Neural cell (in vitro differentiated cells): ENCODE measurements around the gene FNDC7. TPM values are rescaled to one million over a fixed set of nuclear protein-coding genes. Genes with fewer than 3 reads are reported as not detected.

ENCODE experiments used
- H2AFZ ChIP-seq: fragments of 200-600, 300-800 bp; sonication (generic), shearing (Covaris generic); 2 replicates; pipeline ENCODE4 v1.6.0; 2014; ENCODE audit warnings: low read depth, mild to moderate bottlenecking, antibody characterized with exemption, low read length, moderate library complexity
- H3F3A ChIP-seq: fragments of 200-600 bp; shearing (Covaris generic); 2 replicates; pipeline ENCODE4 v1.6.1; 2016; ENCODE audit warnings: mild to moderate bottlenecking, moderate library complexity, mixed read lengths, antibody characterized with exemption, low read length; ENCODE audit not compliant: insufficient read depth, poor library complexity, severe bottlenecking
- H3K27ac ChIP-seq: fragments of 200-600, 300-800 bp; sonication (generic), shearing (Covaris generic); 2 replicates; pipeline ENCODE4 v1.5.1; 2014; ENCODE audit warnings: mild to moderate bottlenecking, low read length, moderate library complexity
- H3K27me3 ChIP-seq: fragments of 300-800, 200-600 bp; sonication (generic), shearing (Covaris generic); 2 replicates; pipeline ENCODE4 v1.6.0; 2014; ENCODE audit warnings: mild to moderate bottlenecking, low read depth, low read length, moderate library complexity; ENCODE audit not compliant: insufficient read depth
- H3K36me3 ChIP-seq: fragments of 300-800, 200-600 bp; sonication (generic), shearing (Covaris generic); 2 replicates; pipeline ENCODE4 v1.5.1; 2014; ENCODE audit warnings: mild to moderate bottlenecking, antibody characterized with exemption, low read length, moderate library complexity; ENCODE audit not compliant: insufficient read depth
- H3K4me2 ChIP-seq: fragments of 300-800, 200-600 bp; sonication (generic), shearing (Covaris generic); 2 replicates; pipeline ENCODE4 v1.6.0; 2014; ENCODE audit warnings: mild to moderate bottlenecking, low read length
- H3K4me3 ChIP-seq: fragments of 300-800, 200-600 bp; sonication (generic), shearing (Covaris generic); 2 replicates; pipeline ENCODE4 v1.5.1; 2014; ENCODE audit warnings: mild to moderate bottlenecking, low read length, moderate library complexity
- H3K79me2 ChIP-seq: fragments of 200-600 bp; shearing (Covaris generic); replicated peaks from 2 replicates; pipeline ENCODE4 v1.6.0; 2014; ENCODE audit warnings: mild to moderate bottlenecking, low read length, moderate library complexity; ENCODE audit not compliant: insufficient read depth
- H3K9ac ChIP-seq: fragments of 300-800, 200-600 bp; sonication (generic), shearing (Covaris generic); 2 replicates; pipeline ENCODE4 v1.6.1; 2016; ENCODE audit warnings: mild to moderate bottlenecking, low read length, mixed read lengths
- H3K9me2 ChIP-seq: fragments of 200-600 bp; shearing (Covaris generic); 2 replicates; pipeline ENCODE4 v1.6.1; 2016; ENCODE audit warnings: mild to moderate bottlenecking, low read length, mixed read lengths; ENCODE audit not compliant: insufficient read depth
- H3K9me3 ChIP-seq: fragments of 200-600, 300-800 bp; sonication (generic), shearing (Covaris generic); 2 replicates; pipeline ENCODE4 v1.6.1; 2016; ENCODE audit warnings: mild to moderate bottlenecking, mixed run types, low read length, moderate library complexity, mixed read lengths
- H4K20me1 ChIP-seq: fragments of 200-600 bp; shearing (Covaris generic); 2 replicates; pipeline ENCODE4 v1.6.1; 2016; ENCODE audit warnings: mild to moderate bottlenecking, mixed run types; ENCODE audit not compliant: insufficient read depth
- EP300 ChIP-seq: fragments of 450-650 bp; conservative IDR thresholded peaks from 2 replicates; pipeline ENCODE4 v1.6.1; 2014; ENCODE audit warnings: antibody characterized with exemption, mild to moderate bottlenecking, moderate library complexity; ENCODE audit not compliant: poor library complexity, severe bottlenecking
- EZH2 ChIP-seq: fragments of 200-600, 300-800 bp; shearing (Covaris generic), sonication (generic); IDR thresholded peaks from 2 replicates; pipeline ENCODE4 v1.6.1; 2014; ENCODE audit warnings: antibody characterized with exemption, low read length, borderline replicate concordance, mild to moderate bottlenecking; ENCODE audit not compliant: insufficient read depth, poor library complexity, severe bottlenecking
- MXI1 ChIP-seq: fragments of 450-650 bp; conservative IDR thresholded peaks from 2 replicates; pipeline ENCODE4 v1.6.1; 2014; ENCODE audit warnings: antibody characterized with exemption, mild to moderate bottlenecking; ENCODE audit not compliant: poor library complexity, severe bottlenecking
- POLR2AphosphoS5 ChIP-seq: IDR thresholded peaks from 2 replicates; pipeline ENCODE4 v1.6.1; 2012
- RAD21 ChIP-seq: fragments of 450-650 bp; conservative IDR thresholded peaks from 2 replicates; pipeline ENCODE4 v1.6.1; 2014; ENCODE audit warnings: antibody characterized with exemption, mild to moderate bottlenecking, moderate library complexity
- SMC3 ChIP-seq: fragments of 450-650 bp; conservative IDR thresholded peaks from 2 replicates; pipeline ENCODE4 v1.6.1; 2014; ENCODE audit warnings: antibody characterized with exemption, mild to moderate bottlenecking, moderate library complexity; ENCODE audit not compliant: poor library complexity
- TAF1 ChIP-seq: IDR thresholded peaks from 2 replicates; pipeline ENCODE4 v1.6.1; 2012; ENCODE audit warnings: low read depth
- polyA plus RNA-seq: library from polyadenylated mRNA; depleted of rRNA; stranded (reverse); fragments of >200 nt; gene quantifications from 2 replicates; pipeline ENCODE4 v1.2.3, GENCODE V29; 2014
- TF ChIP-seq, protein P1 (sequence below): IDR thresholded peaks from 2 replicates; pipeline ENCODE4 v1.6.1; 2012; ENCODE audit warnings: borderline replicate concordance
- TF ChIP-seq, protein P2 (sequence below): fragments of 450-650 bp; IDR thresholded peaks from 2 replicates; pipeline ENCODE4 v1.5.1; 2014; ENCODE audit warnings: antibody characterized with exemption, mild to moderate bottlenecking, moderate library complexity; ENCODE audit not compliant: poor library complexity, severe bottlenecking

The FNDC7 gene
- polyA plus RNA-seq, 1 donor from 2014 or later = not detected

- TF ChIP-seq EP300 (no peak), POLR2AphosphoS5 (no peak), SMC3 (no peak), EZH2 (no peak), TAF1 (no peak), MXI1 (no peak), RAD21 (no peak)
- TF ChIP-seq, protein P1, sequence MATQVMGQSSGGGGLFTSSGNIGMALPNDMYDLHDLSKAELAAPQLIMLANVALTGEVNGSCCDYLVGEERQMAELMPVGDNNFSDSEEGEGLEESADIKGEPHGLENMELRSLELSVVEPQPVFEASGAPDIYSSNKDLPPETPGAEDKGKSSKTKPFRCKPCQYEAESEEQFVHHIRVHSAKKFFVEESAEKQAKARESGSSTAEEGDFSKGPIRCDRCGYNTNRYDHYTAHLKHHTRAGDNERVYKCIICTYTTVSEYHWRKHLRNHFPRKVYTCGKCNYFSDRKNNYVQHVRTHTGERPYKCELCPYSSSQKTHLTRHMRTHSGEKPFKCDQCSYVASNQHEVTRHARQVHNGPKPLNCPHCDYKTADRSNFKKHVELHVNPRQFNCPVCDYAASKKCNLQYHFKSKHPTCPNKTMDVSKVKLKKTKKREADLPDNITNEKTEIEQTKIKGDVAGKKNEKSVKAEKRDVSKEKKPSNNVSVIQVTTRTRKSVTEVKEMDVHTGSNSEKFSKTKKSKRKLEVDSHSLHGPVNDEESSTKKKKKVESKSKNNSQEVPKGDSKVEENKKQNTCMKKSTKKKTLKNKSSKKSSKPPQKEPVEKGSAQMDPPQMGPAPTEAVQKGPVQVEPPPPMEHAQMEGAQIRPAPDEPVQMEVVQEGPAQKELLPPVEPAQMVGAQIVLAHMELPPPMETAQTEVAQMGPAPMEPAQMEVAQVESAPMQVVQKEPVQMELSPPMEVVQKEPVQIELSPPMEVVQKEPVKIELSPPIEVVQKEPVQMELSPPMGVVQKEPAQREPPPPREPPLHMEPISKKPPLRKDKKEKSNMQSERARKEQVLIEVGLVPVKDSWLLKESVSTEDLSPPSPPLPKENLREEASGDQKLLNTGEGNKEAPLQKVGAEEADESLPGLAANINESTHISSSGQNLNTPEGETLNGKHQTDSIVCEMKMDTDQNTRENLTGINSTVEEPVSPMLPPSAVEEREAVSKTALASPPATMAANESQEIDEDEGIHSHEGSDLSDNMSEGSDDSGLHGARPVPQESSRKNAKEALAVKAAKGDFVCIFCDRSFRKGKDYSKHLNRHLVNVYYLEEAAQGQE = no peak
- TF ChIP-seq, protein P2, sequence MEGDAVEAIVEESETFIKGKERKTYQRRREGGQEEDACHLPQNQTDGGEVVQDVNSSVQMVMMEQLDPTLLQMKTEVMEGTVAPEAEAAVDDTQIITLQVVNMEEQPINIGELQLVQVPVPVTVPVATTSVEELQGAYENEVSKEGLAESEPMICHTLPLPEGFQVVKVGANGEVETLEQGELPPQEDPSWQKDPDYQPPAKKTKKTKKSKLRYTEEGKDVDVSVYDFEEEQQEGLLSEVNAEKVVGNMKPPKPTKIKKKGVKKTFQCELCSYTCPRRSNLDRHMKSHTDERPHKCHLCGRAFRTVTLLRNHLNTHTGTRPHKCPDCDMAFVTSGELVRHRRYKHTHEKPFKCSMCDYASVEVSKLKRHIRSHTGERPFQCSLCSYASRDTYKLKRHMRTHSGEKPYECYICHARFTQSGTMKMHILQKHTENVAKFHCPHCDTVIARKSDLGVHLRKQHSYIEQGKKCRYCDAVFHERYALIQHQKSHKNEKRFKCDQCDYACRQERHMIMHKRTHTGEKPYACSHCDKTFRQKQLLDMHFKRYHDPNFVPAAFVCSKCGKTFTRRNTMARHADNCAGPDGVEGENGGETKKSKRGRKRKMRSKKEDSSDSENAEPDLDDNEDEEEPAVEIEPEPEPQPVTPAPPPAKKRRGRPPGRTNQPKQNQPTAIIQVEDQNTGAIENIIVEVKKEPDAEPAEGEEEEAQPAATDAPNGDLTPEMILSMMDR = no peak
- no peak overlapping the region for H3K9ac ChIP-seq
- H3F3A ChIP-seq = no peaks in the 10 kb centered on the region
- H3K9me2 ChIP-seq = no peaks in the 10 kb centered on the region
- no peaks in the 10 kb centered on the region for H3K79me2 ChIP-seq
- H3K27me3 ChIP-seq = no peaks in the 10 kb centered on the region
- H3K4me2 ChIP-seq = no peak overlapping the region
- no peak overlapping the region for H3K27ac ChIP-seq
- no peaks in the 10 kb centered on the region for H4K20me1 ChIP-seq
- H3K4me3 ChIP-seq = no peak overlapping the region
- no peak overlapping the region for H2AFZ ChIP-seq
- no peaks in the 10 kb centered on the region for H3K36me3 ChIP-seq
- H3K9me3 ChIP-seq = no peaks in the 10 kb centered on the region
Observed at GRCh38 chr1:108791790-108792189, 79.1 kb downstream of the FNDC7 start.

Other genes starting within 250 kb of the FNDC7 start
- gene EEIG2, start 152.8 kb upstream of the FNDC7 start, polyA plus RNA-seq = 13.1 and 13.2 TPM in 2 replicates
- 2.6 and 4.1 TPM in 2 replicates for gene HENMT1, start 51.8 kb upstream of the FNDC7 start, polyA plus RNA-seq
- 24.5 and 31.9 TPM in 2 replicates for gene PRPF38B, start 20.6 kb upstream of the FNDC7 start, polyA plus RNA-seq
- gene STXBP3, start 33.8 kb downstream of the FNDC7 start, polyA plus RNA-seq = 29.6 and 39.3 TPM in 2 replicates
- not detected in 2 replicates for gene AKNAD1, start 144.2 kb downstream of the FNDC7 start, polyA plus RNA-seq
- 5.3 and 6.7 TPM in 2 replicates for gene GPSM2, start 164.1 kb downstream of the FNDC7 start, polyA plus RNA-seq